ENCODE measurements around the gene AHCYL1. TPM values are rescaled to one million over a fixed set of nuclear protein-coding genes. Genes with fewer than 3 reads are reported as not detected.

AHCYL1 gene
- total and polyA plus RNA-seq, 9 donors, result 41.1 to 113 (median 85.8) TPM

GRCh38 chr1:110070671-110071242 lies 86.2 kb downstream of the AHCYL1 start, which contains the start of gene ALX3:
Gene ALX3 (minus strand): TSS chr1:110070672. CDS start chr1:110070612, 60 bp downstream.
- TF ChIP-seq EP300 (IDR thresholded peaks at IDR 0.05), result no peak
- no peak for TF ChIP-seq POLR2A (IDR thresholded peaks at IDR 0.05)
- TF ChIP-seq, protein P1, sequence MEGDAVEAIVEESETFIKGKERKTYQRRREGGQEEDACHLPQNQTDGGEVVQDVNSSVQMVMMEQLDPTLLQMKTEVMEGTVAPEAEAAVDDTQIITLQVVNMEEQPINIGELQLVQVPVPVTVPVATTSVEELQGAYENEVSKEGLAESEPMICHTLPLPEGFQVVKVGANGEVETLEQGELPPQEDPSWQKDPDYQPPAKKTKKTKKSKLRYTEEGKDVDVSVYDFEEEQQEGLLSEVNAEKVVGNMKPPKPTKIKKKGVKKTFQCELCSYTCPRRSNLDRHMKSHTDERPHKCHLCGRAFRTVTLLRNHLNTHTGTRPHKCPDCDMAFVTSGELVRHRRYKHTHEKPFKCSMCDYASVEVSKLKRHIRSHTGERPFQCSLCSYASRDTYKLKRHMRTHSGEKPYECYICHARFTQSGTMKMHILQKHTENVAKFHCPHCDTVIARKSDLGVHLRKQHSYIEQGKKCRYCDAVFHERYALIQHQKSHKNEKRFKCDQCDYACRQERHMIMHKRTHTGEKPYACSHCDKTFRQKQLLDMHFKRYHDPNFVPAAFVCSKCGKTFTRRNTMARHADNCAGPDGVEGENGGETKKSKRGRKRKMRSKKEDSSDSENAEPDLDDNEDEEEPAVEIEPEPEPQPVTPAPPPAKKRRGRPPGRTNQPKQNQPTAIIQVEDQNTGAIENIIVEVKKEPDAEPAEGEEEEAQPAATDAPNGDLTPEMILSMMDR (IDR thresholded peaks at IDR 0.05), result no peak
- H3K9me3 ChIP-seq, result peaks cover 0 to 5% of the 10 kb centered on the region in 2 donors
- no peaks in the 10 kb centered on the region for H3K36me3 ChIP-seq
- intact Hi-C loops (cut with DNase I), result no loop called here
- DNase-seq, result no peak
- no peak within 1 kb of the TSS for H3K4me3 ChIP-seq
- H3K27ac ChIP-seq, result no peak within 1 kb of the TSS
- WGBS, 3 donors, result 10 to 21% (median 11%) methylated on average over 14 to 27 of the region's 27 CpGs
- H3K4me1 ChIP-seq (ENCODE audit: insufficient read depth), result no peaks in the 10 kb centered on the region
- peaks cover 10% of the 10 kb centered on the region for H3K27me3 ChIP-seq

Other genes starting within 250 kb of the AHCYL1 start
- 100 to 1,000 TPM in 5 of 7 donors, 10 to 100 TPM in 2; 75.8 to 278 (median 135) TPM for gene GSTM3, start 243.7 kb upstream of the AHCYL1 start, total RNA-seq
- gene GSTM3, start 243.7 kb upstream of the AHCYL1 start, polyA plus RNA-seq, result 100 to 1,000 TPM; 229 to 234 TPM
- gene EPS8L3, start 220.8 kb upstream of the AHCYL1 start, total RNA-seq, result 1 to 10 TPM in 1 of 7 donors, under 1 TPM in 5, not detected in 1; 0.23 to 1.9 (median 0.56) TPM
- gene EPS8L3, start 220.8 kb upstream of the AHCYL1 start, polyA plus RNA-seq, result under 1 TPM in 1 of 2 donors, not detected in 1; 0.05 TPM
- gene CSF1, start 73.9 kb upstream of the AHCYL1 start, total RNA-seq, result 10 to 100 TPM; 24.2 to 57.6 (median 44.3) TPM
- gene CSF1, start 73.9 kb upstream of the AHCYL1 start, polyA plus RNA-seq, result 10 to 100 TPM; 13.1 to 48.6 TPM
- 10 to 100 TPM; 35.1 to 46.7 (median 45.5) TPM for gene STRIP1, start 49.9 kb downstream of the AHCYL1 start, total RNA-seq
- gene STRIP1, start 49.9 kb downstream of the AHCYL1 start, polyA plus RNA-seq, result 10 to 100 TPM; 21.6 to 27.4 TPM
- gene ALX3, start 85.9 kb downstream of the AHCYL1 start, total RNA-seq, result under 1 TPM in 4 of 7 donors, not detected in 3; 0.12 to 0.43 (median 0.29) TPM
- gene ALX3, start 85.9 kb downstream of the AHCYL1 start, polyA plus RNA-seq, result under 1 TPM in 1 of 2 donors, not detected in 1; 0.36 TPM
- not detected for gene UBL4B, start 127.7 kb downstream of the AHCYL1 start, total RNA-seq
- gene UBL4B, start 127.7 kb downstream of the AHCYL1 start, polyA plus RNA-seq, result under 1 TPM in 1 of 2 donors, not detected in 1; 0.31 TPM
- under 1 TPM in 4 of 7 donors, not detected in 3; 0.05 to 0.15 (median 0.05) TPM for gene SLC6A17, start 165.7 kb downstream of the AHCYL1 start, total RNA-seq
- under 1 TPM; 0.03 to 0.06 TPM for gene SLC6A17, start 165.7 kb downstream of the AHCYL1 start, polyA plus RNA-seq
- 10 to 100 TPM in 5 of 7 donors, 1 to 10 TPM in 2; 5.5 to 18.0 (median 14.2) TPM for gene KCNC4, start 225.5 kb downstream of the AHCYL1 start, total RNA-seq
- 1 to 10 TPM; 3.2 to 5.0 TPM for gene KCNC4, start 225.5 kb downstream of the AHCYL1 start, polyA plus RNA-seq